ENCODE results near the gene FANK1.
"Not testable (repeated sequence)": the region's sequence is repeated elsewhere in the genome, so short reads cannot be mapped to it uniquely, and the experiment has no call there.

The FANK1 gene

GRCh38 chr10:125878957-125879835, 17.2 kb upstream of the FANK1 start:
- no peak overlapping the region for H3K4me3 ChIP-seq (ENCODE audit: low read length)
- TF ChIP-seq CTCF (conservative IDR thresholded peaks at IDR 0.05; ENCODE audit: low read depth, low read length): no peak
- DNase-seq (ENCODE audit: low read depth): no peak

- DNase-seq (ENCODE audit: low read depth): no peak
- TF ChIP-seq CTCF (conservative IDR thresholded peaks at IDR 0.05; ENCODE audit: low read depth, low read length): no peak
- no peak overlapping the region for H3K4me3 ChIP-seq (ENCODE audit: low read length)
Observed at GRCh38 chr10:125880719-125881118, 15.6 kb upstream of the FANK1 start.

GRCh38 chr10:125881192-125881591, 15.2 kb upstream of the FANK1 start, which contains the start of gene DHX32:
Gene DHX32 (minus strand): TSS chr10:125881292. CDS start chr10:125880824, 468 bp downstream.
- DNase-seq (ENCODE audit: low read depth): no peak
- H3K4me3 ChIP-seq (ENCODE audit: low read length): no peak within 1 kb of the TSS
- TF ChIP-seq CTCF (conservative IDR thresholded peaks at IDR 0.05; ENCODE audit: low read depth, low read length): no peak

- no peak for DNase-seq (ENCODE audit: low read depth)
- TF ChIP-seq CTCF (conservative IDR thresholded peaks at IDR 0.05; ENCODE audit: low read depth, low read length): no peak
- H3K4me3 ChIP-seq (ENCODE audit: low read length): no peak overlapping the region
Observed at GRCh38 chr10:125882596-125882995, 13.8 kb upstream of the FANK1 start.

GRCh38 chr10:125883211-125883610, 13.2 kb upstream of the FANK1 start:
- H3K4me3 ChIP-seq (ENCODE audit: low read length): no peak overlapping the region
- no peak for TF ChIP-seq CTCF (conservative IDR thresholded peaks at IDR 0.05; ENCODE audit: low read depth, low read length)
- no peak for DNase-seq (ENCODE audit: low read depth)

- no peak for DNase-seq (ENCODE audit: low read depth)
- no peak for TF ChIP-seq CTCF (conservative IDR thresholded peaks at IDR 0.05; ENCODE audit: low read depth, low read length)
- H3K4me3 ChIP-seq (ENCODE audit: low read length): no peak overlapping the region
Observed at GRCh38 chr10:125886914-125887512, 9.4 kb upstream of the FANK1 start.

GRCh38 chr10:125889441-125889840, 6.9 kb upstream of the FANK1 start:
- not testable (repeated sequence) for H3K4me3 ChIP-seq (ENCODE audit: low read length); DNase-seq (ENCODE audit: low read depth)

GRCh38 chr10:125892402-125892801, 4.0 kb upstream of the FANK1 start:
- H3K4me3 ChIP-seq (ENCODE audit: low read length); DNase-seq (ENCODE audit: low read depth): not testable (repeated sequence)

- not testable (repeated sequence) for DNase-seq (ENCODE audit: low read depth); H3K4me3 ChIP-seq (ENCODE audit: low read length)
Observed at GRCh38 chr10:125894176-125894575, 2.2 kb upstream of the FANK1 start.

- DNase-seq (ENCODE audit: low read depth): peak; percentile 25
- peak overlapping the region; percentile 52 for H3K4me3 ChIP-seq (ENCODE audit: low read length)
Observed at GRCh38 chr10:125895130-125896087, 955 bp upstream of the FANK1 start.

- peak overlapping the region; percentile 79 for H3K4me3 ChIP-seq (ENCODE audit: low read length)
- not testable (repeated sequence) for DNase-seq (ENCODE audit: low read depth)
Observed at GRCh38 chr10:125897317-125897716, 953 bp downstream of the FANK1 start.
